ENCODE results near the gene RHOV. TPM values are rescaled to one million over a fixed set of nuclear protein-coding genes. Genes with fewer than 3 reads are reported as not detected.

The RHOV gene
- total RNA-seq, 1 donor, result not detected

DNA sequence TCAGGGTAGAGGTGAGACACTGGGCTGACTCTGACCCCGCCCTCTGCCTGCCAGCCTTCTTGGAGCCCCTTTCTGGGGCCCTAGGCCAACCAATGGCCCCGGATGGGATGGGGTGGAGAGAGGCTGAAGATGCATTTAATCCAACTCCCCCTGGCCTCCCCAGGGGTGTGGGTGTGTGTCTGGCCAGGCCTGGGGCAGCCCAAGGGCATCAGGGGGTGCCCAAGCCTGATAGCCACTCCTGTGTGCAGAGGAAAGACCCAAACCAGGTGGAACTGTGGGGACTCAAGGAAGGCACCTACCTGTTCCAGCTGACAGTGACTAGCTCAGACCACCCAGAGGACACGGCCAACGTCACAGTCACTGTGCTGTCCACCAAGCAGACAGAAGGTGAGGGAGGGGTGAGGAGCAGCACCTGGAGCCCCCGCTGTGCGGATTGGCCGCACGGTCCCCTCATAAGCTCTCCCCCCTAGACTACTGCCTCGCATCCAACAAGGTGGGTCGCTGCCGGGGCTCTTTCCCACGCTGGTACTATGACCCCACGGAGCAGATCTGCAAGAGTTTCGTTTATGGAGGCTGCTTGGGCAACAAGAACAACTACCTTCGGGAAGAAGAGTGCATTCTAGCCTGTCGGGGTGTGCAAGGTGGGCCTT is 20.7 kb downstream of the RHOV start:
- no peak overlapping the region for H3K4me3 ChIP-seq (ENCODE audit: low read depth, low read length)
- DNase-seq (ENCODE audit: low read depth), result no peak
- TF ChIP-seq, protein P1, sequence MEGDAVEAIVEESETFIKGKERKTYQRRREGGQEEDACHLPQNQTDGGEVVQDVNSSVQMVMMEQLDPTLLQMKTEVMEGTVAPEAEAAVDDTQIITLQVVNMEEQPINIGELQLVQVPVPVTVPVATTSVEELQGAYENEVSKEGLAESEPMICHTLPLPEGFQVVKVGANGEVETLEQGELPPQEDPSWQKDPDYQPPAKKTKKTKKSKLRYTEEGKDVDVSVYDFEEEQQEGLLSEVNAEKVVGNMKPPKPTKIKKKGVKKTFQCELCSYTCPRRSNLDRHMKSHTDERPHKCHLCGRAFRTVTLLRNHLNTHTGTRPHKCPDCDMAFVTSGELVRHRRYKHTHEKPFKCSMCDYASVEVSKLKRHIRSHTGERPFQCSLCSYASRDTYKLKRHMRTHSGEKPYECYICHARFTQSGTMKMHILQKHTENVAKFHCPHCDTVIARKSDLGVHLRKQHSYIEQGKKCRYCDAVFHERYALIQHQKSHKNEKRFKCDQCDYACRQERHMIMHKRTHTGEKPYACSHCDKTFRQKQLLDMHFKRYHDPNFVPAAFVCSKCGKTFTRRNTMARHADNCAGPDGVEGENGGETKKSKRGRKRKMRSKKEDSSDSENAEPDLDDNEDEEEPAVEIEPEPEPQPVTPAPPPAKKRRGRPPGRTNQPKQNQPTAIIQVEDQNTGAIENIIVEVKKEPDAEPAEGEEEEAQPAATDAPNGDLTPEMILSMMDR (IDR thresholded peaks at IDR 0.05; ENCODE audit: insufficient read depth, low read length), result no peak

DNA sequence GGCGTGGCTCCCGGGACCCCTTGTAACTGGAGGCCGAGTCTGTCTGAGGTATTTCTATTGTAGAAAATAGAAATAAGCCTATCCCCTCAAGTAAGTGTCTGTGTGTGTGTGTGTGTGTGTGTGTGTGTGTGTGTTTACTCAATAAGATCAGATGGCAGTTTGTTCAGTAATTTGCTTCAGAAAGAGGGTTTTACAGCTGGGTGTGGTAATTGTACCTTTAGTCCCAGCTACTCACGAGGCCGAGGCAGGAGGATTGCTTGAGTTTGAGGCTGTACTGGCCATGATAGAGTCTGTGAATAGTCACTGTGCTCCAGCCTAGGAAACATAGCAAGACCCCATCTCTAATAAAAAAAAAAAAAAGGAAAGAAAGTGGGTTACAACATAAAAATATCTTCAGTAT is 21.5 kb downstream of the RHOV start:
- TF ChIP-seq, protein P1 (IDR thresholded peaks at IDR 0.05; ENCODE audit: insufficient read depth, low read length), result no peak
- DNase-seq (ENCODE audit: low read depth), result no peak
- H3K4me3 ChIP-seq (ENCODE audit: low read depth, low read length), result no peak overlapping the region

DNA sequence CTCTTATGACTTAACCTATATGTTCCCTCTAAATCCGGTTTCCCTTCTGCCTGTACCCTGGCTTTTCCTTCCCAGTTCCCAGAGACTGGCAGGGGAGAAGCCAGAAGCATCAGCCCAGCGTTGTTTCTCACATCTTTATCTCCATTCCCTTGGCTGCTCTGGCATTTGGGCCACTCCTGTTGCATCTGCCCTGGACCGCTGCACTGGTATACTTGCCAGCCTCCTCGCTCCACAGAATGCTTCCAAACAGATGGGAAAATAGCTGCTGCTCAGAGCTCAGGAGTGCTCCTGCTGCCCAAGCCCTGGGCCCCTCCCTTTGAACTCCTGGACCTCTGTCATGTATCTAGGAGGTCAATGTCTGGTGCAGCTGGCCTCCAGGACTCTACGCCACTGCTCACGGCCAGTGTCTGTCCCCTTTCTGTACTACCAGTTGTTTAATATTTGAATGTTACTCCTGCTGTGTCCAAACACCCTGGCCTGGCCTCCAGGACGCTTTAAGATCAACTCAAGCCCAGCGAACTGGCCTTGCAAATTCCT is 23.4 kb downstream of the RHOV start:
- no peak for DNase-seq (ENCODE audit: low read depth)
- TF ChIP-seq, protein P1 (IDR thresholded peaks at IDR 0.05; ENCODE audit: insufficient read depth, low read length), result no peak
- no peak overlapping the region for H3K4me3 ChIP-seq (ENCODE audit: low read depth, low read length)

DNA sequence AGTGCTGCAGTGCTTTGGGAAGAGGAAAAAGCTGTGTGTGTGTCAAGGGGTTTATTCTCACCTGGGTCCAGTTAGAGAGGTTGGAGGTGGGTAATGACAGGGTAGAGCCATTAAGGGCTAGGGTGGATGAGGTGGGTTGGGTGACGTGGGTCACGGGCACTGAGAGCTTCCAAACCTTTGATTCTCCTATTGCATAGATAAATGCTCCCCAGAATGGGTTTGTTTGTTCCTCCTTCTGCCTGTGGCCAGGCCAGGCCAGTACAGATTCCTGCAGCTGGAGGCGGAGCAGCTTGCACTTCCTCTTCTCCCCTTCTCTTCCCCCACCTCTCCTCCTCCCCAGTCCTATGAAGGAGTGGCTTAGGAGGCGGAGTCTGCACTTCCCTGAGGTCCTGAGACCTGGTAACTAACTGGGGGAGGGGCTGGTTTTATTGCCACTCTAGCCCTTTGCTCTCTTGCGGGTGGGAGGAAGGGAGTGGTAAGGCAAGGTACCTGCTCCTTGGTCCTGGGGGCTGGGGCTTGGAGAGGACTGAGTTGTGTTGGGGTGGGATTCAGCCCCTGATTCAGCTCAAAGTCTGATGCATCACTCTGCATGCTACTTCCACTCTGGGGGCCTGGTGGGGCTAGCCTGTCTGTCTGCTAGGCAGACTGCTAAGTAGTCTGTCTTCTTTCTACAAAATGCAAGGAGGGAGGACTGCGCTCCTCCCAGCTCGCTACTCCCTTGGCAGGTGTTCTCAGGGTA is 26.6 kb downstream of the RHOV start:
- TF ChIP-seq, protein P1 (IDR thresholded peaks at IDR 0.05; ENCODE audit: insufficient read depth, low read length), result no peak
- DNase-seq (ENCODE audit: low read depth), result no peak
- H3K4me3 ChIP-seq (ENCODE audit: low read depth, low read length), result no peak overlapping the region

DNA sequence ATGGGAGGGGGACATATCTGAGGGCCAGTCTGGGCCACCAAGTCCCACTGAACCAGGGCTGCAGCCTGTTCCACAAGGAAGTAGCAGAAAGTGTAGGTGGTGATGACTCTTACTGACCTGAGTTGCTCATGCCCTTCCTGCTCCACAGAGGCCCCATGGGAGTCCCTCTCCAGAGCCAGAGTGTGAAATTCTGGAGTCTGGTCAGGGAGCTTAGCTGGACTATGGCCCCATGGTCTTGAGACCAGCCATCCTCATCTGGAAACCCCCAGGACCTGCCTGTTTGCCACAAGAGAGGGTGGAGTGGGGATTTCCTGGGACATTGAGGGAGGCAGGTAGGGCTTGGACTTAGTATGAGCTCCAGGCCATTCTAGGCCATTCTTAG is 27.2 kb downstream of the RHOV start:
- no peak for DNase-seq (ENCODE audit: low read depth)
- TF ChIP-seq, protein P1 (IDR thresholded peaks at IDR 0.05; ENCODE audit: insufficient read depth, low read length), result no peak
- no peak overlapping the region for H3K4me3 ChIP-seq (ENCODE audit: low read depth, low read length)

DNA sequence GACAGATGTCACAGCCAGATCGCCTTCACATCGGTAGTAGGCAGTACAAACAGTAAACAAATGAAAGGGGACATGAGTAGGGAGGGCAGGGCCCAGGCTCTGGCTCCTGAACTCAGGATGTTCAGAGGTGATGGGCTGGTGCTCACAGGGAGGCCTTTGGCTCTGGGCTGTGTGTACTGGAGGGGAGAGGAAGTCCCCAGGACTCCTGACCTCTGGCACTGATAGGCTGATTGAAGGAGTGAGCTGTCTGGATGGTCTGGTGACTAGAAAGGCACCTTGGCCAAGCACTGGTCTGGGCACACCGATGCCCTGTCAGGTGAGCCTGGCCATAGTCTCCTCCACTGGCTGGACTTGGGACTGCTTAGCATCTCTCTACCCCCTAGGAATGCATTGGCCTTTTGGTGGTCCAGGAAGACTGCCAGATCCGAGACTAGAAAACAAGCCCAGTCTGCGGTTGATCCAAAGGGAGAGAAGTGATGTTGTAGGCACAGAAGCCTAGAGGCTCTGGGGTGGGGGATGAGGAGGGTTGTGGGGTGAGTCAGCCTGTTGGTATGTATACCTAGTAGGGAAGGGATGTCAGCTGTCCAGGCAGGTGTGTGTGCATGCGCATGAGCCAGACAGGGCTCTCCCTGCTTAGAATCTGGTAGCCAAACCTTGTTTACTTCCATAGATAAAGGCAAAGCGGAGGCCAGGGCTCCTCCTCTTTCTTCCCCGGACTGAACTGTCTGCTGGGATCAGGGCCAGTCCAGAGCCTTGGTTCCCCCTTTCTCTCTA is 28.3 kb downstream of the RHOV start:
- no peak overlapping the region for H3K4me3 ChIP-seq (ENCODE audit: low read depth, low read length)
- no peak for DNase-seq (ENCODE audit: low read depth)
- TF ChIP-seq, protein P1 (IDR thresholded peaks at IDR 0.05; ENCODE audit: insufficient read depth, low read length), result no peak

Data from fibroblast of the aortic adventitia (primary cell).